ENCODE results near the gene RHBDD3. TPM values are rescaled to one million over a fixed set of nuclear protein-coding genes. Genes with fewer than 3 reads are reported as not detected.

RHBDD3 gene
- total and polyA plus RNA-seq, 9 of the 15 experiments (the other 6 are each of a cell fraction or from before 2014, with no cell fraction given): 0.32 to 35.6 (median 14.0) TPM

GRCh38 chr22:29306835-29307595, 39.2 kb upstream of the RHBDD3 start (continued):
- peak; percentile 38; the same call in 1 of the 2 replicates for TF ChIP-seq TEAD4 (IDR thresholded peaks at IDR 0.05; ENCODE audit: low read length)
- TF ChIP-seq TEAD4 (CRISPR knock-in tag; IDR thresholded peaks at IDR 0.05; ENCODE audit: borderline replicate concordance): 0 out of 2 replicates have a peak, but pooled peaks have one; percentile 36
- peak in 1 of 2 experiments; percentile 7 for TF ChIP-seq E2F6 (IDR thresholded peaks at IDR 0.05; ENCODE audit: borderline replicate concordance in 1 of 2, extremely low read depth in 1 of 2, insufficient read depth in 1 of 2, insufficient read length in 1 of 2, low read depth in 1 of 2, low read length in 1 of 2, poor library complexity in 1 of 2, severe bottlenecking in 1 of 2)
- peak; percentile 24 for TF ChIP-seq FIP1L1 (IDR thresholded peaks at IDR 0.05; ENCODE audit: low read depth, low read length, poor library complexity, severe bottlenecking)
- TF ChIP-seq CTCF (IDR thresholded peaks at IDR 0.05 in 2 of 3, conservative IDR thresholded peaks at IDR 0.05 in 1 of 3; ENCODE audit: insufficient read depth in 2 of 3, low read depth in 1 of 3, low read length in 3 of 3): peak in 1 of 3 experiments; percentile 14; a peak in 2 of 6 replicates
- TF ChIP-seq SMAD4 (CRISPR knock-in tag; conservative IDR thresholded peaks at IDR 0.05): 0 out of 2 replicates have a peak, but pooled peaks have one; percentile 12
- no peak for TF ChIP-seq ZSCAN29 (IDR thresholded peaks at IDR 0.05)
- peak; percentile 85 for TF ChIP-seq VEZF1 (CRISPR knock-in tag; IDR thresholded peaks at IDR 0.05)
- TF ChIP-seq TEAD1 (CRISPR knock-in tag; IDR thresholded peaks at IDR 0.05): peak in 1 of 2 experiments; percentile 94; a peak in 2 of 4 replicates
- no peak for TF ChIP-seq ZNF449 (CRISPR knock-in tag; IDR thresholded peaks at IDR 0.05)
- peak; percentile 21; the same call in 1 of the 2 replicates for TF ChIP-seq GABPB1 (CRISPR knock-in tag; IDR thresholded peaks at IDR 0.05)
- no peak for TF ChIP-seq NR2C2 (CRISPR knock-in tag; IDR thresholded peaks at IDR 0.05)
- 0 out of 2 replicates have a peak, but pooled peaks have one; percentile 31 for TF ChIP-seq NR2C2 (tag; IDR thresholded peaks at IDR 0.05)
- peak; percentile 86 for TF ChIP-seq PTBP1 (IDR thresholded peaks at IDR 0.05; ENCODE audit: low read depth, low read length)
- TF ChIP-seq MYC (IDR thresholded peaks at IDR 0.05; ENCODE audit: low read depth, low read length): 0 out of 2 replicates have a peak, but pooled peaks have one; percentile 7
- no peak for TF ChIP-seq MYC (CRISPR knock-in tag; IDR thresholded peaks at IDR 0.05; ENCODE audit: borderline replicate concordance, low read depth)
- peak; percentile 68; the same call in 1 of the 2 replicates for TF ChIP-seq ZBTB7A (IDR thresholded peaks at IDR 0.05; ENCODE audit: borderline replicate concordance, control insufficient read depth, low read depth, low read length)
- 0 out of 4 replicates have a peak, but pooled peaks of 1 of the 2 experiments have one; percentile 32 for TF ChIP-seq RCOR1 (IDR thresholded peaks at IDR 0.05; ENCODE audit: borderline replicate concordance in 1 of 2, low read depth in 2 of 2, low read length in 2 of 2)
- peak; percentile 75 for TF ChIP-seq RBFOX2 (IDR thresholded peaks at IDR 0.05; ENCODE audit: low read depth, low read length)
- peak; percentile 100 for TF ChIP-seq RBM25 (IDR thresholded peaks at IDR 0.05; ENCODE audit: low read depth, low read length, severe bottlenecking)

All from K562 (cell line).